ENCODE data around the gene MEG3. TPM values are rescaled to one million over a fixed set of nuclear protein-coding genes. Genes with fewer than 3 reads are reported as not detected.
"Not testable (repeated sequence)": the region's sequence is repeated elsewhere in the genome, so short reads cannot be mapped to it uniquely, and the experiment has no call there.

Gene MEG3
- total RNA-seq, 2 donors from 2014 or later = 6.5 to 9.5 TPM

- no peaks in the 10 kb centered on the region for H3K9me3 ChIP-seq
- no peak overlapping the region for H3K4me3 ChIP-seq
- H3K27me3 ChIP-seq = no peaks in the 10 kb centered on the region
- no peak overlapping the region for H3K27ac ChIP-seq
- TF ChIP-seq, protein P1, sequence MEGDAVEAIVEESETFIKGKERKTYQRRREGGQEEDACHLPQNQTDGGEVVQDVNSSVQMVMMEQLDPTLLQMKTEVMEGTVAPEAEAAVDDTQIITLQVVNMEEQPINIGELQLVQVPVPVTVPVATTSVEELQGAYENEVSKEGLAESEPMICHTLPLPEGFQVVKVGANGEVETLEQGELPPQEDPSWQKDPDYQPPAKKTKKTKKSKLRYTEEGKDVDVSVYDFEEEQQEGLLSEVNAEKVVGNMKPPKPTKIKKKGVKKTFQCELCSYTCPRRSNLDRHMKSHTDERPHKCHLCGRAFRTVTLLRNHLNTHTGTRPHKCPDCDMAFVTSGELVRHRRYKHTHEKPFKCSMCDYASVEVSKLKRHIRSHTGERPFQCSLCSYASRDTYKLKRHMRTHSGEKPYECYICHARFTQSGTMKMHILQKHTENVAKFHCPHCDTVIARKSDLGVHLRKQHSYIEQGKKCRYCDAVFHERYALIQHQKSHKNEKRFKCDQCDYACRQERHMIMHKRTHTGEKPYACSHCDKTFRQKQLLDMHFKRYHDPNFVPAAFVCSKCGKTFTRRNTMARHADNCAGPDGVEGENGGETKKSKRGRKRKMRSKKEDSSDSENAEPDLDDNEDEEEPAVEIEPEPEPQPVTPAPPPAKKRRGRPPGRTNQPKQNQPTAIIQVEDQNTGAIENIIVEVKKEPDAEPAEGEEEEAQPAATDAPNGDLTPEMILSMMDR (IDR thresholded peaks at IDR 0.05) = no peak
- DNase-seq (ENCODE audit: low spot score) = no peak
- no peaks in the 10 kb centered on the region for H3K36me3 ChIP-seq
- no peaks in the 10 kb centered on the region for H3K4me1 ChIP-seq
Measured at GRCh38 chr14:100800041-100800440, 25.9 kb upstream of the MEG3 start.

DNA sequence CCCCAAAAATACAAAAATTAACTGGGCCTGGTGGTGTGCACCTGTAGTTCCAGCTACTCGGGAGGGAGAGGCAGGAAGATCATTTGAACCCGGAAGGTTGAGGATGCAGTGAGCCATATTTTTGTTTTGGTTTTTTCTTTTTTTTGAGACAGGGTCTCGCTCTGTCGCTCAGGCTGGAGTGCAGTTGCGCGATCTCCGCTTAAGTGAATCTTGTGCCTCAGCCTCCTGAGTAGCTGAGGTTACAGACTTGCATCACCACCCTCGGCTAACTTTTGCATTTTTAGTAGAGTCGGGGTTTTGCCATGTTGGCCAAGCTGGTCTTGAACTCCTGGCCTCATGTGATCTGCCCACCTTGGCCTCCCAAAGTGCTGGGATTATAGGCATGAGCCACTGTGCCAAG lies 24.5 kb upstream of the MEG3 start:
- H3K27me3 ChIP-seq; DNase-seq (ENCODE audit: low spot score); H3K27ac ChIP-seq; H3K4me3 ChIP-seq; H3K36me3 ChIP-seq; H3K4me1 ChIP-seq; H3K9me3 ChIP-seq: not testable (repeated sequence)

DNA sequence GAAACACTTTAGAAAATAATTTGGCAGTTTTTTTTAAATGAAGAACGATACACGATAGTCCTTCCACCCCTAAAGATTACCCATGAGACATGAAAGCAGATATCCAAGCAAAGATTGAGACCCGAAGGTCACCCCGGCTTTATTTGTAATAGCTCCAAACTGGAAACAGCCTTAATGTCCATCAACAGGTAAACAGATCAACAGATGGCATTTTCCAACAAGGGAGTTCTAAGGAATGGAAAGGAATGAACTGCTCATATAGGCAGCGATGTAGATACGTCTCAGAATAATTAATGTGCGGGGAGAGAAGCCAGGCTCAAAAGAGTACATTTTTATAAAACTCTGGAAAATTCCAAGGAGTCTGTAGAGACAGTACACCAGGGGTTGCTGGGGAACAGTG lies 23.7 kb upstream of the MEG3 start:
- Histone ChIP-seq H3K4me3 (no peak overlapping the region), H3K4me1 (no peaks in the 10 kb centered on the region), H3K9me3 (no peaks in the 10 kb centered on the region), H3K27me3 (no peaks in the 10 kb centered on the region), H3K36me3 (no peaks in the 10 kb centered on the region), H3K27ac (no peak overlapping the region)
- TF ChIP-seq, protein P1 (IDR thresholded peaks at IDR 0.05) = no peak
- DNase-seq (ENCODE audit: low spot score) = no peak

- H3K4me3 ChIP-seq = no peak overlapping the region
- no peaks in the 10 kb centered on the region for H3K4me1 ChIP-seq
- TF ChIP-seq, protein P1 (IDR thresholded peaks at IDR 0.05) = no peak
- no peaks in the 10 kb centered on the region for H3K27me3 ChIP-seq
- H3K27ac ChIP-seq = no peak overlapping the region
- DNase-seq (ENCODE audit: low spot score) = no peak
- H3K9me3 ChIP-seq = peaks cover 0 to 4% of the 10 kb centered on the region in 2 donors
- no peaks in the 10 kb centered on the region for H3K36me3 ChIP-seq
Measured at GRCh38 chr14:100802766-100803165, 23.2 kb upstream of the MEG3 start.

- Histone ChIP-seq H3K4me3 (no peak overlapping the region), H3K27me3 (no peaks in the 10 kb centered on the region), H3K27ac (no peak overlapping the region), H3K36me3 (no peaks in the 10 kb centered on the region), H3K4me1 (no peaks in the 10 kb centered on the region), H3K9me3 (peaks cover 0 to 8% of the 10 kb centered on the region in 2 donors)
- DNase-seq (ENCODE audit: low spot score) = no peak
- TF ChIP-seq, protein P1 (IDR thresholded peaks at IDR 0.05) = no peak
Measured at GRCh38 chr14:100803226-100803625, 22.7 kb upstream of the MEG3 start.

- TF ChIP-seq, protein P1 (IDR thresholded peaks at IDR 0.05) = no peak
- no peak overlapping the region for H3K27ac ChIP-seq
- H3K4me1 ChIP-seq = no peaks in the 10 kb centered on the region
- H3K27me3 ChIP-seq = no peaks in the 10 kb centered on the region
- no peak for DNase-seq (ENCODE audit: low spot score)
- no peak overlapping the region for H3K4me3 ChIP-seq
- no peaks in the 10 kb centered on the region for H3K36me3 ChIP-seq
- H3K9me3 ChIP-seq = peaks cover 0 to 13% of the 10 kb centered on the region in 2 donors
Measured at GRCh38 chr14:100803676-100804075, 22.2 kb upstream of the MEG3 start.
